ENCODE measurements around the gene TEX52.

- no peak for TF ChIP-seq POLR2AphosphoS5 (IDR thresholded peaks at IDR 0.05)
- TF ChIP-seq, protein P1, sequence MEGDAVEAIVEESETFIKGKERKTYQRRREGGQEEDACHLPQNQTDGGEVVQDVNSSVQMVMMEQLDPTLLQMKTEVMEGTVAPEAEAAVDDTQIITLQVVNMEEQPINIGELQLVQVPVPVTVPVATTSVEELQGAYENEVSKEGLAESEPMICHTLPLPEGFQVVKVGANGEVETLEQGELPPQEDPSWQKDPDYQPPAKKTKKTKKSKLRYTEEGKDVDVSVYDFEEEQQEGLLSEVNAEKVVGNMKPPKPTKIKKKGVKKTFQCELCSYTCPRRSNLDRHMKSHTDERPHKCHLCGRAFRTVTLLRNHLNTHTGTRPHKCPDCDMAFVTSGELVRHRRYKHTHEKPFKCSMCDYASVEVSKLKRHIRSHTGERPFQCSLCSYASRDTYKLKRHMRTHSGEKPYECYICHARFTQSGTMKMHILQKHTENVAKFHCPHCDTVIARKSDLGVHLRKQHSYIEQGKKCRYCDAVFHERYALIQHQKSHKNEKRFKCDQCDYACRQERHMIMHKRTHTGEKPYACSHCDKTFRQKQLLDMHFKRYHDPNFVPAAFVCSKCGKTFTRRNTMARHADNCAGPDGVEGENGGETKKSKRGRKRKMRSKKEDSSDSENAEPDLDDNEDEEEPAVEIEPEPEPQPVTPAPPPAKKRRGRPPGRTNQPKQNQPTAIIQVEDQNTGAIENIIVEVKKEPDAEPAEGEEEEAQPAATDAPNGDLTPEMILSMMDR (IDR thresholded peaks at IDR 0.05) = no peak
- TF ChIP-seq POLR2A (IDR thresholded peaks at IDR 0.05) = no peak
- TF ChIP-seq EP300 (IDR thresholded peaks at IDR 0.05) = no peak
Observed at GRCh38 chr12:2833810-2834209, 23.0 kb downstream of the TEX52 start.

Data from gastroesophageal sphincter (tissue), 3 donors.